Activated CD8-positive, alpha-beta memory T cell treated with anti-CD3 and anti-CD28 coated beads for 24 hours (primary cell): ENCODE measurements around the gene GNAL.
"Not testable (repeated sequence)": the region's sequence is repeated elsewhere in the genome, so short reads cannot be mapped to it uniquely, and the experiment has no call there.

Experiments used
- DNase-seq: peaks from one replicate; pipeline ENCODE4 v3.0.0-alpha.2; 2020

Gene GNAL

GRCh38 chr18:11818486-11819203 is 129.6 kb downstream of the GNAL start:
- no peak for DNase-seq

GRCh38 chr18:11819938-11820337 is 130.9 kb downstream of the GNAL start:
- no peak for DNase-seq

- no peak for DNase-seq
Measured at GRCh38 chr18:11820697-11821096, 131.6 kb downstream of the GNAL start.

- DNase-seq = no peak
Measured at GRCh38 chr18:11821208-11821607, 132.1 kb downstream of the GNAL start.

- no peak for DNase-seq
Measured at GRCh38 chr18:11821643-11822237, 132.7 kb downstream of the GNAL start.

GRCh38 chr18:11823545-11823944 is 134.5 kb downstream of the GNAL start:
- no peak for DNase-seq

GRCh38 chr18:11826836-11827235 is 137.8 kb downstream of the GNAL start:
- DNase-seq = no peak

- DNase-seq = no peak
Measured at GRCh38 chr18:11828786-11829432, 139.8 kb downstream of the GNAL start.

GRCh38 chr18:11830585-11830984 is 141.5 kb downstream of the GNAL start:
- no peak for DNase-seq

- DNase-seq = no peak
Measured at GRCh38 chr18:11831921-11832320, 142.9 kb downstream of the GNAL start.

GRCh38 chr18:11834772-11835171 is 145.7 kb downstream of the GNAL start:
- no peak for DNase-seq

GRCh38 chr18:11839556-11839955 is 150.5 kb downstream of the GNAL start:
- DNase-seq = no peak

- no peak for DNase-seq
Measured at GRCh38 chr18:11840493-11840892, 151.4 kb downstream of the GNAL start.

- DNase-seq = no peak
Measured at GRCh38 chr18:11842562-11842961, 153.5 kb downstream of the GNAL start.

- no peak for DNase-seq
Measured at GRCh38 chr18:11844436-11844835, 155.4 kb downstream of the GNAL start.

GRCh38 chr18:11845654-11846053 is 156.6 kb downstream of the GNAL start:
- DNase-seq = no peak

GRCh38 chr18:11847811-11848210 is 158.7 kb downstream of the GNAL start:
- no peak for DNase-seq

- DNase-seq = peak; percentile 33
Measured at GRCh38 chr18:11849279-11849678, 160.2 kb downstream of the GNAL start.

- DNase-seq = peak; percentile 72
Measured at GRCh38 chr18:11849841-11850634, 161.0 kb downstream of the GNAL start.

GRCh38 chr18:11850821-11851145 is 161.7 kb downstream of the GNAL start:
- no peak for DNase-seq

- peak; percentile 98 for DNase-seq
Measured at GRCh38 chr18:11851146-11851805, 162.2 kb downstream of the GNAL start, which contains the start of gene CHMP1B. Gene CHMP1B, plus strand, starts transcription at chr18:11851413. Its CDS starts 99 bp downstream, at chr18:11851512.

- peak; percentile 67 for DNase-seq
Measured at GRCh38 chr18:11851806-11852337, 162.8 kb downstream of the GNAL start.

GRCh38 chr18:11854554-11854953 is 165.5 kb downstream of the GNAL start:
- not testable (repeated sequence) for DNase-seq
